HG02852 (cell line): Measurements from ENCODE around the gene L1TD1.
"Not testable (repeated sequence)": the region's sequence is repeated elsewhere in the genome, so short reads cannot be mapped to it uniquely, and the experiment has no call there.

Source experiments
- ATAC-seq: cut with Tn5 transposase; IDR thresholded peaks from one replicate; pipeline ENCODE4 v1.9.1; 2021; ENCODE audit warnings: mild to moderate bottlenecking, moderate library complexity; ENCODE audit not compliant: unreplicated experiment

The L1TD1 gene

GRCh38 chr1:62198781-62199125, 4.1 kb downstream of the L1TD1 start:
- ATAC-seq, result no peak

GRCh38 chr1:62207187-62207586, 12.5 kb downstream of the L1TD1 start:
- no peak for ATAC-seq

GRCh38 chr1:62208087-62208486, 13.4 kb downstream of the L1TD1 start:
- ATAC-seq, result no peak

- ATAC-seq, result no peak
Measured at GRCh38 chr1:62208970-62209369, 14.3 kb downstream of the L1TD1 start.

- no peak for ATAC-seq
Measured at GRCh38 chr1:62209931-62210595, 15.4 kb downstream of the L1TD1 start.

- ATAC-seq, result no peak
Measured at GRCh38 chr1:62210960-62211359, 16.3 kb downstream of the L1TD1 start.

GRCh38 chr1:62212411-62212810, 17.8 kb downstream of the L1TD1 start:
- ATAC-seq, result no peak

- ATAC-seq, result no peak
Measured at GRCh38 chr1:62213075-62213914, 18.6 kb downstream of the L1TD1 start.

GRCh38 chr1:62218604-62219003, 24.0 kb downstream of the L1TD1 start:
- no peak for ATAC-seq

- ATAC-seq, result not testable (repeated sequence)
Measured at GRCh38 chr1:62220456-62220855, 25.8 kb downstream of the L1TD1 start.

GRCh38 chr1:62221171-62221570, 26.5 kb downstream of the L1TD1 start:
- ATAC-seq, result no peak

GRCh38 chr1:62222321-62222720, 27.7 kb downstream of the L1TD1 start:
- no peak for ATAC-seq

GRCh38 chr1:62224182-62224581, 29.5 kb downstream of the L1TD1 start:
- ATAC-seq, result no peak

GRCh38 chr1:62227496-62227895, 32.8 kb downstream of the L1TD1 start:
- no peak for ATAC-seq

GRCh38 chr1:62228136-62228882, 33.7 kb downstream of the L1TD1 start:
- no peak for ATAC-seq

GRCh38 chr1:62228883-62229187, 34.2 kb downstream of the L1TD1 start:
- ATAC-seq, result no peak

- no peak for ATAC-seq
Measured at GRCh38 chr1:62229468-62229867, 34.8 kb downstream of the L1TD1 start.

GRCh38 chr1:62229932-62230331, 35.3 kb downstream of the L1TD1 start:
- ATAC-seq, result no peak

GRCh38 chr1:62230718-62231117, 36.1 kb downstream of the L1TD1 start:
- ATAC-seq, result no peak

- ATAC-seq, result no peak
Measured at GRCh38 chr1:62232871-62233278, 38.2 kb downstream of the L1TD1 start.

GRCh38 chr1:62233926-62234450, 39.3 kb downstream of the L1TD1 start:
- no peak for ATAC-seq

- no peak for ATAC-seq
Measured at GRCh38 chr1:62234688-62235087, 40.0 kb downstream of the L1TD1 start.
